BLaER1 treated with 17β-estradiol and CSF1 and Interleukin-3, amounts not matched to agents 10 nM and 100 nM (cell line): ENCODE results near the gene GNPDA1.
A peak's percentile ranks its signal among the peaks of the same experiment; 100 is the strongest.

Experiments used
- H3K27ac ChIP-seq, 11 experiments: shearing (Covaris generic); formaldehyde crosslinking; 2 replicates each; pipeline ENCODE4 v1.8.1; 2022
- H3K27me3 ChIP-seq, 11 experiments: shearing (Covaris generic); formaldehyde crosslinking; 2 replicates each; pipeline ENCODE4 v1.8.1; 2022
- H3K36me3 ChIP-seq, 11 experiments: shearing (Covaris generic); formaldehyde crosslinking; 2 replicates each; pipeline ENCODE4 v1.8.1; 2022
- H3K4me1 ChIP-seq, 10 experiments: shearing (Covaris generic); formaldehyde crosslinking; 2 replicates each; pipeline ENCODE4 v1.8.1; 2022
- H3K4me2 ChIP-seq, 11 experiments: shearing (Covaris generic); formaldehyde crosslinking; 2 replicates each; pipeline ENCODE4 v1.8.1; 2022
- H3K4me3 ChIP-seq, 10 experiments: shearing (Covaris generic); formaldehyde crosslinking; 2 replicates each; pipeline ENCODE4 v1.8.1; 2022
- H3K9ac ChIP-seq, 11 experiments: shearing (Covaris generic); formaldehyde crosslinking; 2 replicates each; pipeline ENCODE4 v1.8.1; 2022
- H3K9me3 ChIP-seq, 11 experiments: shearing (Covaris generic); formaldehyde crosslinking; replicated peaks in 1 of 11; 2 replicates each; pipeline ENCODE4 v1.8.1; 2022
- H4K20me1 ChIP-seq, 11 experiments: shearing (Covaris generic); formaldehyde crosslinking; 2 replicates each; pipeline ENCODE4 v1.8.1; 2022
- Cebpa-rat ChIP-seq, 11 experiments: shearing (Covaris generic); IDR thresholded peaks; 2 replicates each; pipeline ENCODE4 v1.8.1; 2022

The GNPDA1 gene

GRCh38 chr5:141969783-141970771 is 42.8 kb downstream of the GNPDA1 start:
- Histone ChIP-seq H3K27ac (peak overlapping the region; percentile 91 to 98 (median 96)), H3K36me3 (peaks cover 30 to 41% (median 39%) of the 10 kb centered on the region in 11 experiments), H3K9me3 (no peaks in the 10 kb centered on the region), H3K27me3 (no peaks in the 10 kb centered on the region), H3K4me3 (peak overlapping the region; percentile 58 to 86 (median 73)), H3K9ac (peak overlapping the region; percentile 87 to 99 (median 95)), H3K4me1 (peaks cover 20 to 32% (median 22%) of the 10 kb centered on the region in 10 experiments), H3K4me2 (peak overlapping the region; percentile 76 to 94 (median 89)), H4K20me1 (peaks cover 0 to 32% (median 0%) of the 10 kb centered on the region in 11 experiments; a peak in 4 of 22 replicates)
- TF ChIP-seq Cebpa-rat (IDR thresholded peaks at IDR 0.05) = no peak

- Histone ChIP-seq H3K9ac (peak within 1 kb of the TSS; percentile 87 to 99 (median 95)), H3K4me3 (peak within 1 kb of the TSS; percentile 58 to 86 (median 73)), H4K20me1 (peaks cover 0 to 22% (median 0%) of the 10 kb centered on the region in 11 experiments; a peak in 4 of 22 replicates), H3K27me3 (no peaks in the 10 kb centered on the region), H3K4me1 (peaks cover 22 to 31% (median 24%) of the 10 kb centered on the region in 10 experiments), H3K27ac (peak within 1 kb of the TSS; percentile 91 to 98 (median 96)), H3K36me3 (peaks cover 20 to 31% (median 30%) of the 10 kb centered on the region in 11 experiments), H3K9me3 (no peaks in the 10 kb centered on the region), H3K4me2 (peak within 1 kb of the TSS; percentile 76 to 94 (median 89))
- no peak for TF ChIP-seq Cebpa-rat (IDR thresholded peaks at IDR 0.05)
These were observed 43.8 kb downstream of the GNPDA1 start, which contains the start of gene RNF14 for GRCh38 chr5:141968914-141969608. Gene RNF14 (plus strand): TSS chr5:141969105. CDS start chr5:141973589, 4,484 bp downstream.

- no peaks in the 10 kb centered on the region for H3K9me3 ChIP-seq
- H3K9ac ChIP-seq = no peak overlapping the region
- no peaks in the 10 kb centered on the region for H3K27me3 ChIP-seq
- no peak overlapping the region for H3K4me3 ChIP-seq
- H3K36me3 ChIP-seq = peaks cover 0 to 10% (median 9%) of the 10 kb centered on the region in 11 experiments; a peak in 18 of 22 replicates
- peaks cover 30 to 42% (median 33%) of the 10 kb centered on the region in 10 experiments for H3K4me1 ChIP-seq
- no peak overlapping the region for H3K4me2 ChIP-seq
- H4K20me1 ChIP-seq = peaks cover 0 to 9% (median 0%) of the 10 kb centered on the region in 11 experiments; a peak in 3 of 22 replicates
- H3K27ac ChIP-seq = no peak overlapping the region
- no peak for TF ChIP-seq Cebpa-rat (IDR thresholded peaks at IDR 0.05)
These were observed 45.9 kb downstream of the GNPDA1 start for GRCh38 chr5:141966963-141967333.

- no peak overlapping the region for H3K4me2 ChIP-seq
- no peak for TF ChIP-seq Cebpa-rat (IDR thresholded peaks at IDR 0.05)
- no peaks in the 10 kb centered on the region for H3K27me3 ChIP-seq
- no peak overlapping the region for H3K9ac ChIP-seq
- no peak overlapping the region for H3K4me3 ChIP-seq
- peaks cover 0 to 5% (median 4%) of the 10 kb centered on the region in 11 experiments; a peak in 7 of 22 replicates for H3K36me3 ChIP-seq
- no peaks in the 10 kb centered on the region for H3K9me3 ChIP-seq
- H3K4me1 ChIP-seq = peaks cover 35 to 42% (median 36%) of the 10 kb centered on the region in 10 experiments
- peaks cover 0 to 9% (median 0%) of the 10 kb centered on the region in 11 experiments; a peak in 2 of 22 replicates for H4K20me1 ChIP-seq
- H3K27ac ChIP-seq = no peak overlapping the region
These were observed 46.4 kb downstream of the GNPDA1 start for GRCh38 chr5:141966275-141966962.

- TF ChIP-seq Cebpa-rat (IDR thresholded peaks at IDR 0.05) = no peak
- Histone ChIP-seq H3K4me2 (no peak overlapping the region), H3K9me3 (no peaks in the 10 kb centered on the region), H3K27me3 (no peaks in the 10 kb centered on the region), H3K36me3 (no peaks in the 10 kb centered on the region), H4K20me1 (no peaks in the 10 kb centered on the region), H3K4me3 (no peak overlapping the region), H3K4me1 (peaks cover 39 to 42% (median 40%) of the 10 kb centered on the region in 10 experiments), H3K27ac (no peak overlapping the region), H3K9ac (no peak overlapping the region)
These were observed 47.8 kb downstream of the GNPDA1 start for GRCh38 chr5:141965071-141965470.

GRCh38 chr5:141963701-141964100 is 49.1 kb downstream of the GNPDA1 start:
- no peaks in the 10 kb centered on the region for H3K27me3 ChIP-seq
- no peak overlapping the region for H3K4me3 ChIP-seq
- TF ChIP-seq Cebpa-rat (IDR thresholded peaks at IDR 0.05) = no peak
- no peaks in the 10 kb centered on the region for H3K36me3 ChIP-seq
- H3K9ac ChIP-seq = no peak overlapping the region
- H3K4me1 ChIP-seq = peaks cover 45 to 50% (median 49%) of the 10 kb centered on the region in 10 experiments
- H3K4me2 ChIP-seq = peak overlapping the region in 10 of 11 experiments; percentile 2 to 63 (median 36); a peak in 17 of 22 replicates
- no peaks in the 10 kb centered on the region for H4K20me1 ChIP-seq
- no peak overlapping the region for H3K27ac ChIP-seq
- no peaks in the 10 kb centered on the region for H3K9me3 ChIP-seq

GRCh38 chr5:141961466-141961865 is 51.4 kb downstream of the GNPDA1 start:
- H3K4me1 ChIP-seq = peaks cover 55 to 66% (median 61%) of the 10 kb centered on the region in 10 experiments
- no peak for TF ChIP-seq Cebpa-rat (IDR thresholded peaks at IDR 0.05)
- H4K20me1 ChIP-seq = no peaks in the 10 kb centered on the region
- peak overlapping the region in 6 of 11 experiments; percentile 32 to 45 (median 38); a peak in 9 of 22 replicates for H3K27ac ChIP-seq
- peak overlapping the region; percentile 21 to 92 (median 54); a peak in 21 of 22 replicates for H3K4me2 ChIP-seq
- H3K36me3 ChIP-seq = no peaks in the 10 kb centered on the region
- no peak overlapping the region for H3K4me3 ChIP-seq
- no peaks in the 10 kb centered on the region for H3K27me3 ChIP-seq
- H3K9ac ChIP-seq = peak overlapping the region in 7 of 11 experiments; percentile 6 to 42 (median 21); a peak in 8 of 22 replicates
- H3K9me3 ChIP-seq = no peaks in the 10 kb centered on the region
